NCI-H2196 (cell line): ENCODE data around the gene C3orf18.

ENCODE experiments used
- DNase-seq: peaks from one replicate; lab custom pipeline; 2025; ENCODE audit not compliant: unreplicated experiment; lab: John Stamatoyannopoulos, UW

The C3orf18 gene

DNA sequence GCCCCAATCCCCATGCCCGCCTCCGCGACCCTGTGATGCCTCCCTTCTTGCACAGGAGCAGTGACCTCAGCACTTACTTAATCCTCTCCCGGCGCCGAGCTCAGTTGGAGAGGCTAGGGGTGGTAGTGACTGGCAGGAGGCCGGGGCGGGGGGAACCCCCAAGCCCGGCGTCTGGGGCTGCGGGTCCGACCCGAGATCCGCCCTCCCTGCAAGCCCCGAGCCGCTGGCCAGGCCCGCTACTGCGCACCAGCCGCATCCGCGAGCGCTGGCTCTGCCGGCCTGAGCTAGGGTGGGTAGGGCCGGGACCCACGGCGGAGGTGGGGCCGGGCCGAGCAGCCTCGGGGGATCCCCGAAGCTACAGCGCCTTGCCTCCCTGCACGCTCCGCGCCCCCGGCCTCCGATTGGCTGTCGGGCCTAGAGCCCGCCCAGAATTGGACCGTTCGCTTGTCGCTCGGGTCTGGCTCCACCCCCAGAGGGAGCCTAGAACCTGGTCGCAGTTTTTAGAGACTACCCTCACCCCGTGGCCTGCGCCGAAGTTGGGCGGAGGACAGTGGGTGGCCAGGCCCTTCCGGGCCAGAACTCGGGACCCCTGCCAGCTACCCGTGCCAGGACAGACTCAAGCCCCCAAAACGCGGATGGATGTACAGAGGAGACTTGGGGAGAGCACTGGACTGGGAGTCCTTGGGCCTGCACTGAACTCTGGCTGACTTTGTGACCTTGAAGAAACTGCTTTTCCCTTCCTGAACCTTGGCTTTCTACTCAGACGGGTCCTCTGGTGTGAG, at the start of gene C3orf18:
TSS of gene C3orf18 (minus strand) at position 362 of the 782 bp plus-strand sequence. CDS start 2,048 bp downstream, outside the sequence.
- DNase-seq: no peak

DNA sequence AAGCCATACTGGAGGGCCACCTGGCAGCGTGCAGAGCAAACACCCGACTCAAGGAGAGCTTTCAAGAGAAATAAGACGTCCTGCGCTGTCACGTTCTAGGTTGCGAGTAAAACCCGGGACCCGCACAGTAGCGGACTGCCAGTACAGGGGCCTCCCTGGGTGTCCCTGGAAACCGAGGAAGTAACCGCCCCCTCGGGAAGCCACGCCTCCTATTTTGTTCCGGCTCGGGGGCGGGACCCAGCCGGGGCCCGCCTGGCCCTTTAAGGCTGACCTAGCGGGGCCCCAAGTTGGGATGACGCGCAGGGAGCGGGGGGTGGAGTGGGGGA, 49.2 kb upstream of the C3orf18 start:
- DNase-seq: peak; percentile 70

DNA sequence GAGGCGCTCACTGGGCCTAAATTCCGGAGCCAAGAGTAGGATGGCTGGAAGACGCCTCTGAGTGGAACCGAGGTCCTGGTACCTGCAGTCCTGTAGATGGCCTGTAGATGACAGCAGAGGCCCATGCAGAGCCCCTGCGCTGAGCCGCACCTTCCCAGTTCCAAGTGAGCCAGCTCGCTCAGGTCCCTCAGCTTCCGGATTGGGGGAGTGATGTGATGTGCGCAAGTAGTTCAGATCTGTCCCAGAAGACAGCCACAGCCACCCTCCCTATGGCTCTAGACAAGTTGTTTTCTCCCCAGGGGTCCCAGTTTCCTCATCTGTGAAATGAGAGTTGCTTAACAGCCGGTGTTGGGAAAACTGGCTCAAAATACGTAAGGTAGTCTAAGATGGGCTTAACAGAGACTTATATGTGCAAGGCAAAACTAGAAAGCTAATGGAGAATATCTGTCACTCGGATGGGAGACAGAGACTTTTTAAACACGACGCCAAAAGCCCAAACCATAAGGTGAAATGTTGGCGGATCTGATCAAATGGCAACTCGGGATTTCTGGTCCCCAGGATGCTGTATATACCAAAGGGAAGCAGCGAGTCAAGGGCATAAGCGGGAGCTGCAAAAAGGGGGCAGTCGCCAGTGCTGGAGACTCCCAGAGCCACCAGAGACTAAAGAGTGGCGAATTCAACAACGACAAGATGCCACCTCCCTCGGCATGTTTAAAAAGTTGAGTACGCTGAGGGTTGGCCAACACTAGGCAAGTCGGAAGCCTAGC, 48.6 kb upstream of the C3orf18 start:
- DNase-seq: peak; percentile 64

DNA sequence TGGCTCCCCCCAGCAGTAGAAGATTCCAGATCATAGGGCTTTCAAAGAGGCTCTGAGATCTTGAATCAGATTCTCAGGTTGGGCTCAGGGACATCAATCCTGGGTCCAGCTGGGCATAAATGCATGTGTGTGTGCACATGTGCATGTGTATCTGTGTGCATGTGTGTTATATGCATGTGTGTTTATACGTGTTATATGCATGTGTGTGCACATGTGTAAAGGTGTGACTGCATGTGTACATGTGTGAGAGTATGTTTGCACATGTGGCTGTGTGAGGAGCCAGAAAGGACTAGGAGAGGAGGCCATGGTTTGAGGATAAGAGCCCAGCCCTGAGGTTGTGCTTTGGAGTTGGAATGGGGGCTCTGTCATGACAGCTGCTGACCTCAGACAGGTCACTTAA, 47.6 kb upstream of the C3orf18 start:
- no peak for DNase-seq

DNA sequence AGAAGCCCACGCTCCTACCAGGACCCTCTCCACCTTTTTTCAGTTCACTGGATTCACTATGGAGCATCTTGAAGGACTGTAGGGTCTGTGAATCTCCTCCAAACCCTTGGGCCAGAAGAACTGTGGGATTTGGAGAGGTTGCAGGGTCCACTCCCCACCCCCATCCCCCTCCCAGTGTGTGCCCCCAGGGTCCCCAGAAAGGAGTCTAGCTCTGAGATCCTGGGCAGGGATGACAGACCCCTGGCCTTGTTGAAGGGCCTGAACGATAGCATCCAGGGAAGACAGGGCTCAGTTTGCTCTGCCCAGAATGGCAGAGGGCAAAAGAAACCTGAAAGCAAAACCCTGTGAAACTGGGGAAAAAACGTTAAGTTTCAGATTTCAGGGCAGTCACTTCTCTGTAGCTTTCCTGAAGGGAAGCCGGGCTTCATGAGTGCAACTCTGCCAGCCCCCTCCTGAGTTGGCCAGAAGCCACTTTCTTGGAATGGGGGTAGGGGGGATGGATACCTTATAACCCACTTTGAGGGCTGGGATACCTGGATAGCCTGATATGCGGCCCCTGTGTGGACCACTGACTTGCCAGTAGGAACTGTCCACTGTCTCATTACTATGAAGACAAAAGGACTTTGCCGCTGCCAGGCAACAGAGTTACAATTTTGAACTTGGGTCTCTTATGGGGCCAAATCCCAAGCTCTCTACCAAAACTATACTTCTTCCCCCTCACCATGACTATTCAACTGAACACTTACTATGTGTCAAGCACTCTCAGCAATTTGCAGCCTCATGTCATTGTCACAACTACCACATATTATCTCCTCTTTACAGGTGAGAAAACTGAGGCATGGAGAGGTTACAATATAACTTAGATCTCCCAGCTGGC, 45.7 kb upstream of the C3orf18 start:
- DNase-seq: no peak

DNA sequence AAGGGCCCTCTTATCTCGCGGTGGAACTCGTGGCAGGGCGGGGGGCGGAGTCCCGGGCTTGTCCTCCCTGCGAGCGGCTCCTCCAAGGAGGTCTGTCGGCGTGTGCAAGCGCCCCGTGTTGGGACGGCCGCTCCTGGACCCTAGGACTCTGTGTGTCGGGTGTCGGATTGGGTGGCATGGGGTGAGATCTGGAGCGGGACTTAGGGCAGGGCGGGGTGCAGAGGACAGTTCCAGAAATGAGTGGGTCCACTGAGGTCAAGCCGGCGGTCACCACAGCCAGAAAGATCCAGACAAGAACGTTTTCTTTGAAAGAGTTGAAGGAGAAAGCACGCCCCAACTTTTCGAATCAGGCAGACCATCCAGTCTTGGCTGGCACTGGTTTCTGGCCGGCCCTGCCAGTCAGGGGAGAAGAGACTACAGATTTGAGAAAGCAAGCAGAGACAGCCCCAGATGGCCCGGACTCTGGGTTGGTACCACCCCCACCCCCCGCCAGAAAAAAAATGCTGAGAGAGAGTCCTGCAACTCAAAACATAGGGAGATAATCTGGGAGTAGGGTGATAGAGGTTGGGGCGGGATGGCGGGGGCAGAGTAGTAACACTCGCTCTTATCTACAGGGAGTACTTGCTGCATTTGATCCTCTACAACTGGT, 44.8 kb upstream of the C3orf18 start:
- DNase-seq: no peak

DNA sequence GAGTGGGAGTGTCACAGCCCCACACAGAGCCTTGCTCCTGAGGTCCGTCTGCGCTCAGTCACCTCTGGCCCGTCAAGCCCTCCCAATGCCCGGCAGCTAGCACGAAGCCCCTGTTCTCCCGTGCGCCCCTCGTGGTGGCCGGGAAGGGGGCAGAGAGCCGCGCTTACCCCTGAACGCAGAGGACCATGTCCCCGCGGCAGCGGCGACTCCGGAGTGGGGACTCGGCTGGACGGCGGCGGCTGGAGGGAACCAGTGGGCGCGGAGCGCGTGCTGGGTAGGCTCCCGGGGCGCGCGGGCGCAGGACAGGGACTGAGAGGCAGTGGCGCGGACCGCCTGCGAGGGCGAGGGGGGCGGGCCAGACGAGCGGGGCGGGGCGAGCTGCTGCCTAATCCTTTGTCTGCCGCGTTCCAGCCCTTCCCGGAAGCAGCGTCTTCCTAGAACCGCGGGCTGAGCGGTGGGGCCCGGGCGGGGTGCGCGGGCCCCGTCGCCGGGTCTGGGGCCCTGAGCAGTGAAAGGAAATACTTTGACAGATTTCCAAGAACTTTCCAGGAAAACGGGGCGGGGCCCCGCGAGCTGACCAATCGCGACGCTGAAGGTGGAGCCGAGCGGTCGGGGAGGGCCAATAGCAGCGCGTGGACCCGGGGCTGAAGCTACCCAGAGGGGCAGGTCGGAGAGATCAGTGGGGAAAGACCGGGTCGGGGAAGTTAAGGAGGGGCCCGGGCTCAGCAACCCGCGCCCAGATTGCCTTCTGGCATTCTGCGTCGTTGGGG, 44.1 kb upstream of the C3orf18 start, which contains the start of gene CISH:
TSS of gene CISH (minus strand) at position 311 of the 770 bp plus-strand sequence. CDS start at position 187, 124 bp downstream.
- peak; percentile 79 for DNase-seq

DNA sequence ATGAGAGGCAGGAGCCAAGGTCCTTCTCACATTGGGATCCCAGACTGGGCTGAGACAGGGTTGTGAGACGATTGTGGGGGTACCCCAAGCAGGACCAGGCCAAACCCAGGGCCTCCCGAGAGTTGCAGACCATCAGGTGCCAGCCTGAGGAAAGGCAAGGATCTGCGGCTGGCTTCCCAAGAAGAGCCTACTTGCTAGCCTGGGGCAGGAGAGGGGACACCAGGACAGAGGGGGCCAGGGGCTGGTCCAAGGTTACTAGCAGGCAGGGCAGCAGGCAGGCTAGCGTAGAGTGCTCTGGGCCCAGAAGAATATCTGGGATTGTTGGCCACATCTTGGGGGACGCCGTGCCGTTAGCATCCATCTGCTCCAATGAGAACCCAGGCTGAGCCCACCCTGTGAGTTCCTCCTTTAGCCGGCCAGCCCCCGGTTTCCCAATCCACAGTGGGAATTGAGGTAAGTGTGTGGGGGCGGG, 43.5 kb upstream of the C3orf18 start:
- no peak for DNase-seq

DNA sequence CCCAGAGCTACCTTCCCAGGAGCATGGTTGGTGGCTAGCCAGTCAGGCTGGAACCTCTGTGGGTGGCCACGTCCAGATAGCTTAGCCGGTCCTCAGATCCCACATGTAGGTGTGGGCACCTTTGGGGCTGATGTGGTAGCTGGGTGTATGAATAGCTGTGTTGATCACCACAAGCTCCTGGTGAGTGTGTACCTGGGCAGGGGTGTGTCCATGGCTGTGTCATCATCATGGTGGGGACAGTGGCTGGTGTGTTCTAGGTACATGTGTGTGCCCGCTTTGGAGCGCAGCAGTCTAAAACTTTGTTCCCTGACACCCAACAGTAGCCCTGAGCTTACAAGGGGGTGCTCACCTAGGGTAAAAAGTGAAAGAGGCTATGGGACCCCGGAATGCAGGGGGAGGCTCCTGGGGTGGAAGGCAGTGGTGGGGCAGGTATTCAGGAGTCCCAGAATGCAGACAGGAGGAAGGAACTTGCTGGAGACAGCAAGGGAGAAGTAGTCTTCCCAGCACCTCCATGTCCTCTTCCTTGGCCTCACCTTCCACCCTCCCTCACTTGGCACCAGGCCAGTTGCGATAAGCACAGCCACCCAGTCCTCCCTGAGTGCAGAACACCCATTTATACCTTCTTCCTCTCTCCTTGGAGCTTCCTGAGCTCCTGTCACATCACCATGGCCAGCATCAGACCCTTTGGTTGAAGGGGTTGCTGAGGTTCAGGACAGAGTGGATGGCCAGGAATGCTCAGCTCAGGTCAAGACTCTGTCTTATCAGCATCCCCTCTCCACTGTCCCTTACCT, 42.8 kb upstream of the C3orf18 start:
- peak; percentile 8 for DNase-seq

DNA sequence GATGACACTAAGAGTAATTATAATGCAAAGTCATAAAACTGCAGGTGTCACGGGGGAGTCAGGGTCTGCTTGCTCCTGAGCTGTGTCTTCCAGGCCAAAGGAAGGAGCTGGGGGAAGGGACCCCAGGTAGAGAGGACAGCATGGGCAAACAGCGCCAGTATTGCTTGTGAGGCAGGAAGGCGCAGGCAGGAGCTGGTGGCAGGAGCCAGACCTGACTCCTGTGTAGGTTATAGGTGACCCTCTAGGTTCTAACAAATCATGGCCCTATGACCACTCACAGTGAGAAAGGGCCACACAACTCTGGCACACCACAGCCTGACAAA, 42.2 kb upstream of the C3orf18 start:
- DNase-seq: no peak

DNA sequence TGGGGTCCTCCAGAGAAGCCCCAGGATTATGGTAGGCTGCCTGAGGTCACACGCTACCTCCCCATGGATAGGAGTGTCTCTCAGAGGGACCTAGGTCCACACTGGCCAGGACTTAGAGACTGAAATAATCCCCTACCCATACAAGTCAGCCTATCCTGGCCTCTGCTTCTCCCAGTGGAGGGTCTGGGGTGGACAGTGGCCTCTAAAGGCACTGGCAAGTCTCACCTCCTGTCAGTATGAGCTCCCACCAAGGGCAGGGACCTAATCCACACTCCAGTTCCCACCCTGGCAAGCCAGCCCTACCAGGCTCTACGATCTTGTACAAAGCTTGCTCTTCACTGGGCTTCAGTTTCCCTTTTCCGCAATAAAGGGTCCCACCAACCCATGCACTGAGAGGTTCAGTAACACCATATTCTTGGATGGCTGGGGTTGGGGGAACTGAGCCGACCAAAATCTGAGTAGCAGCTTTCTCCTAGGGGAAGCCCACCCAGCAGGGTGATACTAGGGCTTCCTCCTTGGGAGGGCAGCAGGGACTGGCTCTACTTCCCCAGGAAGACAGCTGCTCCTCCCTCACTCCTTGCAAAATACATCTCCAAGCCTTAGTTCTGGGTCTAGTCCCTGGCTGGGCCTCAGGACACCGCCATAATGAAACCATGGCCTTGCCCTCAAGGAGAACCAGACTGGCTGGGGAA, 41.7 kb upstream of the C3orf18 start:
- DNase-seq: no peak

DNA sequence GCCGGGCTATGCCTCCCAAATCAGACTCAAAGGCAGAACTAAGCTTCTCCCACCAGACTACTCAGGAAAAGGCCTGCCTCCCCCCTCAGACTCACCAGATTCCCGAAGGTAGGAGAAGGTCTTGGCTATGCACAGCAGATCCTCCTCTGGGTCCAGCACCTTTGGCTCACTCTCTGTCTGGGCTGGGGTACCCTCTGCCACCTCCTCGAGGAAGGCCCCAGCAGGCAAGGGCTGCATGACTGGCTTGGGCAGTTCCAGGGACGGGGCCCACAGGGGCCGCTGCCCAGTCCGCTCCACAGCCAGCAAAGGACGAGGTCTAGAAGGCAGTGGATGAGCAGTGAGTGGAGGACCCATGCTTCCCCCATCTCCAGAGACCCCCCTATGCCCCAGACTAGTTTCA, 40.7 kb upstream of the C3orf18 start:
- no peak for DNase-seq

DNA sequence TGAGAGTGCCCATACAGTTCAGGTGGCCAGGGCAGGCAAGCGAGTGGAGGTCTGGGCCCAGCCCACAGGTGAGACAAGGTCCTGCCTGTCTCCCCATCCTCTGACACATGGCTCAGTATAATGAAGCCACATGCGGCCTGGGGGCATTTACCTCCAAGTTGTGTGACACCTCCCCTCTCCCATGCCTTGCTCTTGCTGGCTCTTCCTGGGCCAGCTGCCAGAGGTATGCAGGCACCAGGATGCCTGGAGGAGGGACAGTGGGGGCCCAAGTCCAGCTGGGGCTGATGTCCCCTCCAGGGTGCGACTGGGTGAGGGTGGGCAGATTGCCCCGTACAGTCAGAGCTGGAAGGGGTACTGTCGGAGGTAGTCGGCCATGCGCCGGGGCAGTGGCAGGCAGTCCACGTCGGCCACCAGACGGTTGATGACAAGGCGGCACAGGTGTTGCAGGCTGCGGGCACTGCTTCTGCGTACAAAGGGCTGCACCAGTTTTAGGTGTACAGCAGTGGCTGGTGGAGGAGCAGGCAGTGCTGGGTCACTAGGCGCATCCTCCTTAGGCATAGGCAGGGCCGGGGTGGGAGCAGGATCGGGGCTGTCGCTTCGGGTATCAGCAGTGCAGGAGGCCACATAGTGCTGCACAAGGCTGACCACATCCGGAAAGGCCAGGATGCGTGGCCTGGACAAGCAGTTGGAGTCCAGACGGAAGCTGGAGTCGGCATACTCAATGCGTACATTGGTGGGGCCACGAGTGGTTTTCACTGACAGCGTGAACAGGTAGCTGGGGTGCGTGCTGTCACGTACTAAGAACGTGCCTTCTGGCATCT, 39.9 kb upstream of the C3orf18 start:
- DNase-seq: no peak

DNA sequence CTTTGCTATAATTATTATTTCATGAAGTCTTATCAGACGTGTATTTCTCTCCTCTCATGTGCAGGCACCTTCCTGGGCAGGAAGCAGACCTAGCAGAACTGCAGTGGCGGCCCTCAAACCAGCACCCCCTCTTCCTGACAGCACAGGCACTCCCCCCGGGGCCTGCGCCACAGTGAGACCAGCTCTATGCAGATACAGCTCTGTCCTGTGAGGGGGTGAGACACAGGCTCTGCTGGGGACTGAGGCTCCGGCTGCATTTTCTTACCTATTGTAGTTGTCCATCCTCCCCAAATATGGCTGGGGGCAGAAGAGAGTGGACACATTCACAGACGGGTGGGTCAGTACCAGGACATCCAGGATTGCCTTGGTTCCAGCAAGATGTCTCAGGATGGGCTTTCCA, 39.0 kb upstream of the C3orf18 start:
- no peak for DNase-seq

DNA sequence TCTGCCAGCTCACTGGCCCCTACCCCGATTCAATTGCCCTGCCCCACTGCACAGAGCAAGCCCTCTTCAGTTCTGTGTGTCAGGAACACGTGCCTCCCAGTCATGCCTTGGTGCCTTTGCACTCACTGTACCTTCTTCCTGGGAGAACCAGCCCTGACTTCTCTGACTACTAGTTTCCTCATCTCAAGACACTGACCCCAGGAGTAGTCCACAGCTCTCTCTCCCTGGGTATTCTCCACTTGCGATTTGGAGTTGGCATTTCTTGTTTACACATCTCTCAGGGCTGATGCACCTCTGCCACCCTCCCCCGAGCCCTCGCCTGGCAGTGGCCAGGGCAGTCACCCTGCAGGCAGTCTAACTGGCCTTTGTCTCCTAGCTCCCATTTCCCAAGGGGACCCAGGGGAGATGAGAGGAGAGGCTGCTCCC, 38.4 kb upstream of the C3orf18 start:
- DNase-seq: no peak

DNA sequence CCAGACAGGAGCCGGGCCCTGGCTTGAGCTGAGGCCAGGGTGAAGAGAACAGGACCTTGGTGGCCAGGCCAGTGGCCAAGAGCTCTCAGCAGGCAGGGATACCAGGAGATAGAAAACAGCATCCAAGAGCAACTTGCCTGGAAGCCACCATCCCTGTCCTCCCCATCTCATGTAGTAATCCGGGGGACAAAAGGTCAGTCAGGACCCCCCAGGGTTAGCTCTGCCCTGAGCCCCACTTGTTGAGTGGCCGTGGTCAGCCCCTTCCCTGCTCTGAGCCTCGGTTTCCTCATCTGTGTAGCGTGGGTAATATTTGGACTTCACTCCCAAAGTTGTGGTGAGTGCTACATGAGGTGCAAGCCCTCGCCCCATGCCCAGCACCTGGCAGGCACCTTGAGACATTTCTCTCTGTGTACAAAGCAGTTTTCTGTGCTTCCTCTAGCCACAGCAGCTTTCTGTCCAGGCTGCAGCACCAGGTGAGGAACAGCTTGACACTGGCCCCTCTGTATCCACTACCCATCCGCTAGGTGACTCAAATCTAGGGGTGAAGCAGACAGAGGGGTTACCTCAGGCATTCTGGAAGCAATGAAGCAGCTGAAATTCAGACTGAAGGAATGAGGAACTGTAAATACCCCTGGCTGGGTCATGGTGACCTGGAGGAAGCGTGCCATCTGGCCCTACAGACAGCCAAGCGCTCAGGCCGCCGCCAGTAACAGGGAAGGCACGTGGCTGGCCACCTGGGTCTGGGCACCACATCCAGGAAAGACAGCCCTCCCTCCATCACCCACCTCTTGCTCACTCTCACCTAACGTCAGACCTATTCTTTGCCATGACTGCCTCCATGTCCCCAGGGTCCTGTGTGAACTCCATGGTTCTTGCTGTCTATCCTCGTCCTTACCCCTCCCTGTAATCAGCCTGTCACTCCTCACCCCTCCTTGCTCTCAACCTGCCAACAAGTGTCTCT, 37.4 kb upstream of the C3orf18 start:
- DNase-seq: no peak

DNA sequence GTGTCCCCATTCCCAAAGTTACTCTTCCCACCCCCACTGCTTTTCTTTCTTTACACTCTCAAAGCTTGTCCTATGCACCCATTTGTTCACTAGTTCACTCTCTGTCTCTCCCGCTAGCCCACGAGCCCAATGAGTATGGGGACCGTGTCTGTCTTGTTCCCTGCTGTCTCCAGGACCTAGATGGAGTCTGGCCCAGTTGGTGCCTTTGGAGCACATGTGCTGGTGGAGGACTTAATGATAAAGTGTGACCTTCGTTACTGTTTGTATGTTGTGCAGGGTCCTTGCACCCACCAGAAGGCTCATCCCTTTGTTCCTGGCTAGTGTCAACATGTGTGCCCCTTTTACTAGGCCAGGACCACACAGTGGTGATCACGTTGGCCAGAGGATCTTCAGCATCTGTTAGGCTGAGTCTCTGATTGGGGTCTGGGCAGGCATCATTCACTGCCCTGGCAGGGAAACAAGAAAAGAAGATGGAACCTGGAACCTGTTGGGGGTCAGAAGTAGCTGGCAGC, 36.6 kb upstream of the C3orf18 start:
- DNase-seq: no peak
